ENCODE measurements around the gene MCRS1.

DNA sequence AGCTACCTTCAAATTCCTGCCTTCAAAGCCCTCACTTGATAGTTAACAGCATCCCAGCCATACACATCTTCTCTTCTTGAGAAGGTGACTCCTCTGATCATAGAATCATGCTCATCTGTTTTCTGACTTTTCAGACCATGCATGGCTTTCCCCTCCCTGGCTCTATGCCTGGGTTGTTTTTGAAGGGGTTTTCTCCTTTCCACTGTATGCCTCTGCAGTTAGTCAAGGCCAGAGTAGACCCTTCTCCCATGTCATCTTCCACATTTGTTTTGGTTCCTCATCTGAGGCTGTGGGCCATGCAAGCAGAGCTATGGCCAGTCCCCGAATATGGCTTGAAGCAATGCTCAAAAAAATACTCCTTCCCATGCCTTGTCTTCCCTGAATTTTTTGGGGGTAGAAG, 14.3 kb upstream of the MCRS1 start:
- TF ChIP-seq, protein P1, sequence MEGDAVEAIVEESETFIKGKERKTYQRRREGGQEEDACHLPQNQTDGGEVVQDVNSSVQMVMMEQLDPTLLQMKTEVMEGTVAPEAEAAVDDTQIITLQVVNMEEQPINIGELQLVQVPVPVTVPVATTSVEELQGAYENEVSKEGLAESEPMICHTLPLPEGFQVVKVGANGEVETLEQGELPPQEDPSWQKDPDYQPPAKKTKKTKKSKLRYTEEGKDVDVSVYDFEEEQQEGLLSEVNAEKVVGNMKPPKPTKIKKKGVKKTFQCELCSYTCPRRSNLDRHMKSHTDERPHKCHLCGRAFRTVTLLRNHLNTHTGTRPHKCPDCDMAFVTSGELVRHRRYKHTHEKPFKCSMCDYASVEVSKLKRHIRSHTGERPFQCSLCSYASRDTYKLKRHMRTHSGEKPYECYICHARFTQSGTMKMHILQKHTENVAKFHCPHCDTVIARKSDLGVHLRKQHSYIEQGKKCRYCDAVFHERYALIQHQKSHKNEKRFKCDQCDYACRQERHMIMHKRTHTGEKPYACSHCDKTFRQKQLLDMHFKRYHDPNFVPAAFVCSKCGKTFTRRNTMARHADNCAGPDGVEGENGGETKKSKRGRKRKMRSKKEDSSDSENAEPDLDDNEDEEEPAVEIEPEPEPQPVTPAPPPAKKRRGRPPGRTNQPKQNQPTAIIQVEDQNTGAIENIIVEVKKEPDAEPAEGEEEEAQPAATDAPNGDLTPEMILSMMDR (IDR thresholded peaks at IDR 0.05; ENCODE audit: low read depth, low read length, poor library complexity, severe bottlenecking), result no peak
- no peak for TF ChIP-seq EZH2phosphoT487 (IDR thresholded peaks at IDR 0.05; ENCODE audit: borderline replicate concordance, low read length)

Data from DOHH2 (cell line).